Measurements from ENCODE around the gene IQCN.

The IQCN gene

DNA sequence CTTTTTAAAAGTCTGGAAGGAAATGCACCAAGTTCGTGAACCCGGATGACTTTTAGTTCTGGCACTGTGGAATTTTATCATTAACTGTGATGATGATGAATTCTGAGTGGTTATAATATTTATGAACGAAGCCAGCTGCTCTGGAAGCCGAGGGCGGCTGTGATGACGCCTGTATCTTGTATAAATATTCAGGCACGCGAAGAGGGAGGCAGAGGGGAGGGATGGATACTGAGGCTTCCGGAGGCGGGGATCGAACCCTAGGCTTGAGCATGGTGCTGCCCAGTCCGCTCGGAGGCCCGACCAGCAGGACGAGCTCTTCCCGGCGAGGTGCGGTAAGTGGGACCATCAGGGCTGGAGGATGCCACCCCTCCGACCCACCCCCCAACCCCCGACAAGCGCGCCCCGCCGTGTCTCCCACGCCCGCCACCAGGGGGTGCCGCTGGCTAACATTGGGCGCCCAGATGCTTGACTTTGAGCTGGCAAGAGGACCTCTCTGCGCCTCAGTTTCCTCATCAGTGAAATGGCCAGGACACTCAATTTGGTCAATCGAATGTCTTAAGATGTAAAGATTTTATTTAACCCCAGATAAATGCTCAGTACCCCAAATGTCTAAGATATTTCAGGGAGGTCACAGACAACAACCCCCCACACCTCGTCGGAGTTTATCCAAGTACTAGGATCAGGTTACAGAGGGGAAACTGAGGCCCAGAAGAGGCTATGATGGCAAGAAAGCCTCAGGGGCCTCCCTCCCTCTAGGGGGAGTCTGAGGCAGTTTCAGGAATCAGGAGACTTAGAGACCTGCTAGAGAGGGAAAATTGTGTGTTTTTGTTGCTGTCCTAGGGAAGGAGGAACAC, 65.9 kb downstream of the IQCN start:
- no peak for DNase-seq

Data from NCI-H1417 treated with DMSO at 0.1 percent for 48 hours (cell line).